Mucosa of gallbladder (tissue), 1 donor: Measurements from ENCODE around the gene NLRP7. TPM values are rescaled to one million over a fixed set of nuclear protein-coding genes. Genes with fewer than 3 reads are reported as not detected.
A peak's percentile ranks its signal among the peaks of the same experiment; 100 is the strongest.
"Not testable (repeated sequence)": the region's sequence is repeated elsewhere in the genome, so short reads cannot be mapped to it uniquely, and the experiment has no call there.

ENCODE experiments used
- DNase-seq: peaks from one replicate; pipeline ENCODE4 v3.0.0-alpha.2; 2020; ENCODE audit warnings: low spot score
- total RNA-seq: library from RNA; stranded (reverse); gene quantifications from one replicate; pipeline ENCODE4 v1.2.1, GENCODE V29; 2021
- donor health status: DM: no; HTN: no; CAD: no.

The NLRP7 gene
- total RNA-seq, 1 donor from 2014 or later: not detected

DNA sequence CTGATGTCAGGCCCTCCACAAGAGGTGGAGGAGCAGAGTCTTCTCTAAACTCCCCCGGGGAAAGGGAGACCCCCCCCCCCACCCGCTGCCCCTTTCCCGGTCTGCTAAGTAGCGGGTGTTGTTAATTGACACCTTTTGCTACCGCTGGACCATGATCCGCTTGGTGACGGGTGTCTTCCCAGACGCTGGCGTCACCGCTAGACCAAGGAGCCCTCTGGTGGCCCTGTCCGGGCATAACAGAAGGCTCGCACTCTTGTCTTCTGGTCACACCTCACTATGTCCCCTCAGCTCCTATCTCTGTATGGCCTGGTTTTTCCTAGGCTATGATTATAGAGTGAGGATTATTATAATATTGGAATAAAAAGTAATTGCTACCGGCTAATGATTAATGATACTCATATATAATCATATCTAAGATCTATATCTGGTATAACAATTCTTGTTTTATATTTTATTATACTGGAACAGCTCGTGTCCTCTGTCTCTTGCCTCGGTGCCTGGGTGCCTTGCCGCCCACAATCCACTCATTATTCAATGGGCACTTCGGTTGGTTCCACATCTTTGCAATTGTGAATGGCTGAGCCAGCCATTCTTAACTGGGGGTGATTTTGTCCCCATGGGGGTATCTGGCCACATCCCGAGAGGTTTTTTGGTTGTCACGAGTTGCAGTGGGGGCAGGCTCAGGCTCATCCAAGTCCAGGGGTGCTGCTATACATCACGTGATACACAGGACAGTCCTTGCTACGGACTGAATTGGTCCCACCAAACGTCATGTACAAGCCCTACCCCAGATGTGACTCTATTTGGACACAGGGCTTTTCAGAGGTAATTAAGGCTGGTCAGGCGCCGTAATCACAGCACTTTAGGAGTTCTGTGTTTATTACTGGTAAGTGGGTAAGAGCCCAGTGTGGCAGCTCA lies 27.4 kb downstream of the NLRP7 start:
- DNase-seq: not testable (repeated sequence)

DNA sequence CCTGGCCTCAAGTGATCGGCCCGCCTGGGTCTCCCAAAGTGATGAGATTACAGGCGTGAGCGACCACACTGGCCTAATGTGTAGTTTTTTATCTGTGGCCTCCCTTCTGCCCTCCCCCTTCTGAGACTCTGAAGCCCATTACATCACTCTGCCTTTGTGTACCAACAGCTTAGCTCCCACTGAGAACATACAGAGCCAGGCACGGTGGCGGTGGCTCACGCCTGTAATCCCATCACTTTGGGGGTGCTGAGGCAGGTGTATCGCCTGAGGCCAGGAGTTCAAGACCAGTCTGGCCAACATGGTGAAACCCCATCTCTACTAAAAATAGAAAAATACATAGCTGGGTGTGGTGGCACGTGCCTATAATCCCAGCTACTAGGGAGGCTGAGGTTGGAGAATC lies 28.8 kb downstream of the NLRP7 start:
- DNase-seq: no peak

DNA sequence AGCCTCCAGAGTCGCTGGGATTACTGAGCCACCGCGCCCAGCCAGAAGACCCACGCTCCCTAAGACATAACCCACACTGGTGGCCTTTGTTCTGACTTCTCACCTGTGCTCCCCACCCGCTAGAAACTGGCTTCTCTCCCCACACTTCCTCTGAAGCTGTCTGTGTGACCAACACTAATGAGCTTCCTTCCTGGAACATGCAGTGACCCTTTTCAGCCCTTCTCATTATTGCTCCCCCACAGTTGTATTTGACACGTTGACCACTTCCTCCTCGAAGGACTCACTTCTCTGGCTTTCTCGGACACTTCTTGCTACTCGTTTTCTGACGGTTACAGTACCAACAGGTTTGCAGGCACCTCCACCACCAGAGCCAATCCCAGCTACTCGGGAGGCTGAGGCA lies 30.5 kb downstream of the NLRP7 start:
- no peak for DNase-seq

DNA sequence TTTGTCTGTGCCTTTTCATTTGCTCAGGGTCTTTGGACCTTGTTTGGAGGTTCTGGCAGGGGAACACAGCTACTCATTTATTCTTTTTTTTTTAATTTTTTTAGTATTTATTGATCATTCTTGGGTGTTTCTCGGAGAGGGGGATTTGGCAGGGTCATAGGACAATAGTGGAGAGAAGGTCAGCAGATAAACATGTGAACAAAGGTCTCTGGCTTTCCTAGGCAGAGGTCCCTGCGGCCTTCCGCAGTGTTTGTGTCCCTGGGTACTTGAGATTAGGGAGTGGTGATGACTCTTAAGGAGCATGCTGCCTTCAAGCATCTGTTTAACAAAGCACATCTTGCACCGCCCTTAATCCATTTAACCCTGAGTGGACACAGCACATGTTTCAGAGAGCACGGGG lies 39.4 kb downstream of the NLRP7 start:
- DNase-seq: not testable (repeated sequence)

DNA sequence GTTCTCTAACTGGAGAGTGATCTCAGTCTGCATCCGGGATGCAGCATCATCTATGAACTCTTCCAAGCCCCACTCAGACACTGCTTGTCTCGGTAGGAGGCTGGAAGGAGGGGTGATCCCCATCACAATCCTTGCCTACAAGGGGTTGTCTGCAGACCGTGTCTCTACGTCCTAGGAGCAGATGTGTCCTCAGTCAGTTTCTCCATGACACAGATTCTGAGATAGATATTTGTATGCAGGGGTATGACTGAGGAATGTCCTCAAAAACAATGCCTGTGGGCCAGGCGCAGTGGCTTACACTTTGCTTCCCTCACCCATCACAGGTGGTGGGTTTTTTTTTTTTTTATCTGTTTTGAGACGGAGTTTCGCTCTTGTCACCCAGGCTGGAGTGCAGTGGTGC lies 40.5 kb downstream of the NLRP7 start:
- no peak for DNase-seq

DNA sequence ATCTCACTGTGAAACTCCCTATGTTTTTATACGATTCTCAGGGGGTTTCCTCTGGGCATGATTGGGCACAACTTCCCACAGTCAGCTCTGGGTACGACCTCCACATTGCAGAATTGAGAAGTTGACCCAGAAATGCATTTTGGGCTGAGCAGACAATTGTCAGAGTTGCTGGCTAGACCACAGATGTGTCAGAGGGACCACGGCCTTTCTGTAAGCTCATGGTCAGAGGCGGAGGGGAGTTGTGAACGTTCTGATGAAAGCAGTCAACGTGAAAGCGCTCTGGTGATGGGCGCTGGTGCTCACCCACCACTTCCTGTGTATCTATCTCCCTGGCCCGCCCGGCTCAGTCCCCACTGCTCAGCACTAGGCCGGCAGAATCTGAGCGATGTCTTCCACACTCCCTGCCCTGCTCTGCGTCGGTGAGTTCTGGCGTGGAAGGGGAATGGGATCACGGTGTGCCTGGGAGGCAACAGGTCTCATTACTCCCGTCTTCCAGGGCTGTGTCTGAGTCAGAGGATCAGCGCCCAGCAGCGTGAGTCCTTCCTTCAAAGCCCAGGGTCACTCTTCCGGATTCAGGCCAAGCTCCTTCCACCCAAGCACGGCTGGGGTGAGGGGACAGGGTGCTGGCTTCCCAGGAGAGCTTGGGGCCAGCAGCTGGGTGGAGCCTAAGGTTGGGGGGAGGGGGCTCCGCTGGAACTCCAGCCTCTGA lies 41.4 kb downstream of the NLRP7 start, which contains the start of gene NCR1:
Gene NCR1 (plus strand): TSS at position 346 of the 709 bp plus-strand sequence. CDS start 40 bp downstream, at position 386.
- DNase-seq: no peak

DNA sequence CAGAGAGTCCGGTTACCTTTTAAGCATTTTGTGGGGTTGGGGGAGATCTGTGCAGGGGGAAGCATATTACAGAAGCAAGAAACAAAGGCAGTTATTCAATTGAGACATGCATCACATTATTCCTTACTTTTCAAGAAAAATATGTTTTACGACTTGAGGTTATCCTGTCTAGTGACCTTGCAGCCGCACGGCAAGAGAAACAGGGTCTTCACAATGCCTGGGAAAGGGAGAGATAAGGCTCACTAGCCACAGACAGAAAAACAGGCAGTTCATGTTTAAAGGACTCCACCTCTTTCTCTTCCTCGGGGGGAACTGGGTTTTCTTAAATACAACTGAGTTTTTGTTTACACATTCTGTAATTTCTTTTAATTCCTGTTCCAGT lies 41.9 kb downstream of the NLRP7 start:
- no peak for DNase-seq

DNA sequence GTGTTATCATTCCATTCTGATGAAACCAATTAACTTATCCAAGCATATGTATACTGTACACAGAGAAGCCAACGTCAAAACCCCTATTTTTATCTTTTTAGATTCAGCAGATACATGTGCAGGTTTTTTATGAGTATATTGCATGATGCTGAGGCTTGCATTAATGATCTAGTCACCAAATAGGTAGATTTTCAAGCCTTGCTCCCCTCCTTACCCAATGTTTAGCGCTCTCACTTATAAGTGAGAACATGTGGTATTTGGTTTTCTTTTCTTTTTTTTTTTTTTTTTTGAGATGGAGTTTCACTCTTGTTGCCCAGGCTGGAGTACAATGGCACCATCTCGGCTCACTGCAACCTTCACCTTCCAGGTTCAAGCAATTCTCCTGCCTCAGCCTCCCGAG lies 43.1 kb downstream of the NLRP7 start:
- not testable (repeated sequence) for DNase-seq

DNA sequence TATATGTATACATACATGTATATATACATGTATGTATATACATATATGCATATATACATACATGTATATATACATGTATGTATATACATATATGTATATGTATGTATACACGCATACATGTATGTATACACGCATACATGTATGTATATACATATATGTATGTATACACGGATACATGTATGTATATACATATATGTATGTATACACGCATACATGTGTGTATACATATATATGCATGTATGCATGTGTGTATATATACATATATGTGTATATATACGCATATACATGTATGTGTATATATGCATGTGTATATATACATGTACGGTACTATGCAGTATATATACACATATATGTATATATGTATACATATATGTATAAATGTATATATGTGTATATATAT lies 44.0 kb downstream of the NLRP7 start:
- no peak for DNase-seq

DNA sequence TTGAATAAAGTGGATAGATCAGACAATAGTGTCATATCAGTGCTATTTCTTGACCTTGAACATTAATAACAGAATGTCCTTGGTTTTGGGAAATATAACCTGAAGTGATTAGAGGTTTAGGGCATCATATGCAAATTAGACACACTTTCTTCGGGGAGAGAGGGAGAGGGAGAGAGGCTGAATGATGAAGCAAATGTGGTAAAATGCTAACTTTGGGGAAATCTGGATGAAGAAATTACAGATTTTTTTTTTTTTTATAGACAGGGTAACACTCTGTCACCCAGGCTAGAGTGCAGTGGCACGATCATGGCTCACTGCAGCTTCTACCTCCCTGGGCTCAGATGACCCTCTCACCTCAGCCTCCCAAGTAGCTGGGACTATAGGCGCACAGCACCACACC lies 45.3 kb downstream of the NLRP7 start:
- DNase-seq: no peak

DNA sequence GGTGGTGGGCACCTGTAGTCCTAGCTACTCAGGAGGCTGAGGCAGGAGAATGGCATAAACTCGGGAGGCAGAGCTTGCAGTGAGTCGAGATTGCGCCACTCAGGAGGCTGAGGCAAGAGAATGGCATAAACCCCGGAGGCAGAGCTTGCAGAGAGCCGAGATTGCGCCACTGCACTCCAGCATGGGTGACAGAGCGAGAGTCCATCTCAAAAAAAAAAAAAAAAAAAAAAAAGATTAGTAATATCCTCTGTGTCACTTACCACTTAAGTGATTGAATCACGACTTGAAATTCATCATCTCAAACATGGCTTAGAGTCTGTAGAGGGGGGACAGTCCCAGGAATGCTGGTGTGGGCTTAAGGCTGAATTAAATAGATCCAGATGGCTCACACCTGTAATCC lies 46.2 kb downstream of the NLRP7 start:
- DNase-seq: not testable (repeated sequence)

DNA sequence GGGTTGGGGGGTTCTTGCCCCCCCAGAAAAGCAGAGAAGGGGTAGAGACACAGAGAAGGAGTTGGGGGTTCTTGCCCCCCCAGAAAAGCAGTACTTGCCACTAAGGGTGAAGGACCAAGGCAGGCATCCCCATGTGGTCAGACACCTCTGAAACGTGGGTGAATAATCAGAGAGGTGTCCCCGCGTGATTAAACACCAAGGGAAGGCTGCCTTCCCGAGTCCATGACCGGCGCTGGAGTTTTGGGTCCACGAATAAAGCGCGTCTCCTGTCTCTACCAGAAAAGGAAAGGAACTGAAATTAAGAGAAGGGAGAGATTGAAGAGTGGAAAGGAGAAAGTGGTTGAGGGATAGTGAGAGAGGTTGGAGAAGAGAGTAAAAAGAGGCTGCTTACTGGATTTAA lies 47.7 kb downstream of the NLRP7 start:
- DNase-seq: not testable (repeated sequence)

DNA sequence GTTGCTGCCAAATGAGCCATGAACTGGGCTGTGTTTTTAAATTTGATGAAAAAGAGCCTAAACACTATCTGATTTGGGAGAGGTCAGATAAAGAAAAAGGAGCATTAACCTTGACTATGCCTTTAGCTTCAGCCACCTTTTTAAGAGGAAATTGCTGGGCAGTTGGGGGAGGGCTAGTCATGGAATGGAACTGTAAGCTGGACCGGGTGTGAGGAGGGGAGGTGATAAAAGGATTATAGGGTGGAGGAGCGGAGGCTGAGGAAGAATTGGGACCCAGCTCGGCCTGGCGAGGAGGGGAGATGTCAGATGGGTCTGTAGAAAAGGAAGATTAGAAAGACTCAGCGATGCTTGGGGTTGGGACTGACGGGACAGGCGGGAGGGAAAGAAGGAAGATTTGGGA lies 48.6 kb downstream of the NLRP7 start:
- not testable (repeated sequence) for DNase-seq

DNA sequence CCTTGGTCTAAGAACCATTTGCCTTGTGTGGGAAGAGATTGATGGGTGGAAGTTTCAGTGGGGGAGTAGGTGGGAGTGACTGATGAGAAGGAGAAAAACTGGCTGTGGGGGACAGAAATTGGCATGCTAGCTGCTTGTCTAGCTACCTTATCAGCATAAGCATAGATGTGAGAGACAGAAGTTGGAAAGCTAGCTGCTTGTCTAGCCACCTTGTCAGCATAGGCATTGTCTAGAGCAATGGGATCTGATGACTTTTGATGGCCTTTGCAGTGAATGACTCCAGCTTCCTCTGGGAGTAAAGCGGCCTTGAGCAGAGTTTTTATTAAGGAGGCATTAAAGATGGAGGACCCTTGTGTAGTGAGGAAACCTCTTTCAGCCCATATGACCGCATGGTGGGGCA lies 51.3 kb downstream of the NLRP7 start:
- no peak for DNase-seq

DNA sequence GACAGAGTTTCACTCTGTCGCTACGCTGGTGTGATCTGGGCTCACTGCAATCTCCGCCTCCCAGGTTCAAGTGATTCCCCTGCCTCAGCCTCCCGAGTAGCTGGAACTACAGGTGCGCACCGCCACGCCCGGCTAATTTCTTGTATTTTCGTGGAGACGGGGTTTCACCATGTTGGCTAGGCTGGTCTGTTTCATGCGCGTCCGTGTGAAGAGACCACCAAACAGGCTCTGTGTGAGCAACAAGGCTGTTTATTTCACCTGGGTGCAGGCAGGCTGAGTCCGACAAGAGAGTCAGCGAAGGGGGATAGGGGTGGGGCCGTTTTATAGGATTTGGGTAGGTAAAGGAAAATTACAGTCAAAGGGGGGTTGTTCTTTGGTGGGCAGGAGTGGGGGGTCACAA lies 53.2 kb downstream of the NLRP7 start:
- not testable (repeated sequence) for DNase-seq

DNA sequence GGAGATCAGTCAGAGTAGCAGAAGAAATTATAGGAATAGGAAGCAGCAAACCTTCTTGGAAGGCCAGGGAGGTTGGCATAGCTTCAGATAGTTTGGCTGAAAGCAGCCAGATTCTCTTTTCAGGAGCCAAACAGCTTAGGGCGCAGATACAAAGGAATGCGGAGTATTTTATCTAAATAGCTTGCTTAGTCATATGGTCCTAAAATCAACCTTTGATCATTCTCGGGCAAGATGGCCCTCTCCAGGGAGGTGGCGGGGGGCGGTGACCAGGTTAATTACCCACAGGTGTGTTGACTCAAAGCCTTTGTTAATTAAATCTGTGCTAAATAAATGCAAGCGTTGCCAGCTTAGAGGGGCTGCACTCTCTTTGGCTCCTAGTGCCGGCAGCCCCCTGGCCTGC lies 53.9 kb downstream of the NLRP7 start:
- no peak for DNase-seq

DNA sequence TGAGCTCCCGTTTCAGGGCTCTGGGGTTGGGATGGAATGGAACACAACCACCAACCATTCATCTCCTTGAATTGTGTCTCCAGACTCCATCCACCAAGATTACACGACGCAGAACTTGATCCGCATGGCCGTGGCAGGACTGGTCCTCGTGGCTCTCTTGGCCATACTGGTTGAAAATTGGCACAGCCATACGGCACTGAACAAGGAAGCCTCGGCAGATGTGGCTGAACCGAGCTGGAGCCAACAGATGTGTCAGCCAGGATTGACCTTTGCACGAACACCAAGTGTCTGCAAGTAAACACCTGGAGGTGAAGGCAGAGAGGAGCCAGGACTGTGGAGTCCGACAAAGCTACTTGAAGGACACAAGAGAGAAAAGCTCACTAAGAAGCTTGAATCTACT lies 57.8 kb downstream of the NLRP7 start:
- DNase-seq: no peak

DNA sequence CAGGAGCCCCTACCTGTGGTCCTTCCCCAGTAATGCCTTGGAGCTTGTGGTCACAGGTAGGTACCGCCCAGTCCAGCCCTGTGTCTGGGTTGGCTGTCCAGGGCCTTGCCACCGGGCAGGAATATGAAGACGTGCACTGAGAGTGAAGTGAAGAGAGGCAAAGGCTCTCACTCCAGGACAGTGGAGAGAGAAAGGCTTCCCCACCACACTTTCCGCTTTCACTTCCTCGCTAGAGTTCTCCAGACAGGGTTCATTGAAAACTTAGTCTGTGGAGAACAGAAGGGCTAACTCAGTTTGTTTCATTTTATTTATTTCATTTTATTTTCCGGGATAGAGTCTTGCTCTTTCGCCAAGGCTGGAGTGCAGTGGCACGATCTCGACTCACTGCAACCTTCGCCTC lies 59.1 kb downstream of the NLRP7 start:
- peak; percentile 10 for DNase-seq

DNA sequence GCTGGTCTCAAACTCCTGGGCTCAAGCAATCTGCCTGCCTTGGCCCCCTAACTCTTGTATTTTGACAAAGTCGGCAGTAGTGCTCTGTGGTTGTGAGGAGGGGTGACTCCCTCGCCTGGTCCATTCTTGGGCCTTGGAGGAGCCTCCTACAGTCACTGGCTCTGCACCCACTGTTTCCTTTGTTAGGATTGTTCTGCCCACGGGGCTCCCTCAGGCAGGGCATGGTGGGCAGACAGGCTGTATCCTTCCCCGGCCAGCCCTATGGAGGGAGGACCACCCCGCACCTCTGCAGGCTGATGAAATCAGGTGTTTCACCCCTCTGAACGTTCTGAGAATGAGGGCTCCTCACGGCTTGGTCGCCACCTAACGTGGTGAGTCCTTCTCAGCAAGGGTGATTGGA lies 64.1 kb downstream of the NLRP7 start:
- no peak for DNase-seq

DNA sequence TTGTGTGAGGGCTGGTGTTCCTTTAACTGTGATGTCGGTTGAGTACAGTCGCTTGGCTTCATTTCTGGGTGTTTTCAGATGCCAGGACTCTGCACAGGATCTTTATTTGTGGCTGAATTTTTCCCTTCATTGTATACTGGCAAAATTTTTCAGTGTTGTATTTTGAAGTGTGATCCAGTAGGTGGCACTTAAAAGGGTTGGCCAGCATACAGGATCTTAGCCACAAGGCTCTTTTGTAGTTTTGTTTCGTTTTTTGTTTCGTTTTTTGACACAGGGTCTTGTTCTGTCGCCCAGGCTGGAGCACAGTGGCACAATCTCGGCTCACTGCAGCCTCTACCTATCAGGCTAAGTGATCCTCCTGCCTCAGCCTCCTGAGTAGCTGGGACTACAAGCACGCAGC lies 64.6 kb downstream of the NLRP7 start:
- DNase-seq: no peak

DNA sequence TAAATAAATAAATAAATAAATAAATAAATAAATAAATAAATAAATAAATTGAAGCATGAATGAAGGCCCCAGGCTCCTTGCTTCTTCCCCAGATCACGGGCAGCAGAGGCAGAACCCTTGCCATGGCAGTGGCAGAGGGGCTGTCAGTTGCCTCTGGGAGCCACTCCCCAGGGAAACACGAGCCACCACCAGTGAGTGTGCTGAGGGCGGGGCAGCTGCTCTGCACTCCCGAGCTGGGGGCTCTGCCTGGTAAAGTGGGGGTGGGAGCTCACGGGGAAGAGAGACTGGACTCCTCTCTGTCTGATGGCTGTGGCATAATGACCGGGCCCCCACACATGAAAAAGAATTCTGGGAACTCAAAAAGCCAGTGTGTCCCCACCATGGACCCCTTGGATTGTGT lies 65.4 kb downstream of the NLRP7 start:
- DNase-seq: no peak

DNA sequence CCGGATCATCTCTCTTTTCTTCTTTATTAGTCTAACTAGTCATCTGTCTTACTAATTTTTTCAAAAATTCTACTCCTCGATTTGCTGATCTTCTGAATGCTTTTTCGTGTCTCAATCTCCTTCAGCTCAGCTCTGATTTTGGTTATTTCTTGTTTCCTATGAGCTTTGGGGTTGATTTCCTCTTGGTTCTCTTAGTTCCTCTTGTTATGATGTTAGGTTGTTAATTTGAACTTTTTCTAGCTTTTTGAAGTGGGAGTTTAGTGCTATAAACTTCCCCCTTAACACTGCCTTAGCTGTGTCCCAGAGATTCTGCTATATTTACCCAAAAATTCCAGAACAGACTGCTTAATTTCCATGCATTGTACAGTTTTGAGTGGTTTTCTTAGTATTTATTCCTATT lies 69.9 kb downstream of the NLRP7 start:
- no peak for DNase-seq

DNA sequence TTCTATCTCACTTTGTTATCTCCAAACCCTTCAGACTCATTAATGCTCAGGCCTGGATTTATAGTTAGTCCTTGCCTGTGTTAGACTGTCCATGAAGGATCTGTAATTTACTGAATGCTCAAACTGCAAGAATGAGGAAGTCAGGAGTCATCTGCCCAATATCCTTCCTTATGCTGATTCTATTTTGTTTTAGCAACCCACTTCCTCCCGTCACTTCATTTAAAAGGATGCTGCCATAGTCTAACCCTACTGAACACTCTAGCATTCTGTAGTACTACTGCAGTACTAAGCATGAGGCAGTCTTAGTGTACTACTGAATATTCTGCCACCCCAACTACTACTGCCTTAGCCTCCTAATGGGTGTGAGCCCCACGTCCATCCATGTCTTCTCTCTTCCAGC lies 71.8 kb downstream of the NLRP7 start:
- no peak for DNase-seq
